Measurements from ENCODE around the gene SH2D7.

SH2D7 gene

GRCh38 chr15:78077871-78078210, 14.5 kb upstream of the SH2D7 start:
- no peak for DNase-seq (ENCODE audit: low read depth in 2 of 2)

GRCh38 chr15:78079298-78080087, 12.9 kb upstream of the SH2D7 start:
- DNase-seq (ENCODE audit: low read depth in 2 of 2) = no peak

GRCh38 chr15:78080088-78080460, 12.3 kb upstream of the SH2D7 start:
- DNase-seq (ENCODE audit: low read depth in 2 of 2) = no peak

GRCh38 chr15:78082106-78082742, 10.1 kb upstream of the SH2D7 start:
- no peak for DNase-seq (ENCODE audit: low read depth in 2 of 2)

GRCh38 chr15:78082743-78083110, 9.6 kb upstream of the SH2D7 start:
- DNase-seq (ENCODE audit: low read depth in 2 of 2) = no peak

- DNase-seq (ENCODE audit: low read depth in 2 of 2) = no peak
Measured at GRCh38 chr15:78083186-78083585, 9.2 kb upstream of the SH2D7 start.

- no peak for DNase-seq (ENCODE audit: low read depth in 2 of 2)
Measured at GRCh38 chr15:78083687-78084448, 8.5 kb upstream of the SH2D7 start.

GRCh38 chr15:78084449-78084750, 8.0 kb upstream of the SH2D7 start:
- no peak for DNase-seq (ENCODE audit: low read depth in 2 of 2)

GRCh38 chr15:78085928-78086327, 6.4 kb upstream of the SH2D7 start:
- peak; percentile 92 to 94 for DNase-seq (ENCODE audit: low read depth in 2 of 2)

GRCh38 chr15:78087951-78088772, 4.2 kb upstream of the SH2D7 start:
- DNase-seq (ENCODE audit: low read depth in 2 of 2) = no peak

GRCh38 chr15:78088773-78089080, 3.6 kb upstream of the SH2D7 start:
- no peak for DNase-seq (ENCODE audit: low read depth in 2 of 2)

GRCh38 chr15:78090422-78091063, 1.8 kb upstream of the SH2D7 start:
- no peak for DNase-seq (ENCODE audit: low read depth in 2 of 2)

- peak; percentile 80 for DNase-seq (ENCODE audit: low read depth in 2 of 2)
Measured at GRCh38 chr15:78093242-78094020, 1.1 kb downstream of the SH2D7 start.

- DNase-seq (ENCODE audit: low read depth in 2 of 2) = no peak
Measured at GRCh38 chr15:78097667-78098066, 5.3 kb downstream of the SH2D7 start.

- no peak for DNase-seq (ENCODE audit: low read depth in 2 of 2)
Measured at GRCh38 chr15:78098131-78098755, 5.9 kb downstream of the SH2D7 start.

- DNase-seq (ENCODE audit: low read depth in 2 of 2) = no peak
Measured at GRCh38 chr15:78100886-78101285, 8.5 kb downstream of the SH2D7 start.

- DNase-seq (ENCODE audit: low read depth in 2 of 2) = no peak
Measured at GRCh38 chr15:78101423-78102105, 9.2 kb downstream of the SH2D7 start.

GRCh38 chr15:78102211-78102610, 9.8 kb downstream of the SH2D7 start:
- no peak for DNase-seq (ENCODE audit: low read depth in 2 of 2)

- DNase-seq (ENCODE audit: low read depth in 2 of 2) = no peak
Measured at GRCh38 chr15:78102741-78103140, 10.4 kb downstream of the SH2D7 start.

All from fibroblast of skin of left quadriceps (primary cell).